ENCODE measurements around the gene LIPK.

Gene LIPK

DNA sequence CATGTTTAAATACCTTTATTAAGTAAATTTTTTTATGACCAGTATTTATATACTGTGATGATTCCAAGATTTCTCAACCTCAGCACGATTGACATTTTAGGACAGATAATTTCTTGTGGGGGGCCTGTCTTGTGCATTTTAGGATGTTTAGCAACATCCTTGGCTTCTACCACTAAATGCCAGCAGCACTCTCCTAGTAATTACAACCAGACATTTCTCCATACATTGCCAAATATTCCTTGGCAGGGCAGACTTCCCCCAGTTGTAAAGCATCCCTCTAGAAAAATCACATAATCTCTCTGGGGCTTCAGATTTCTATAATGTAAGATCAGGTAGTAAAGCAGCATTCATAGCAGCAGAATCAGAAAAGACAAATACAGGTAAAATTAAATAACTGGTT is 88.7 kb downstream of the LIPK start:
- TF ChIP-seq, protein P1, sequence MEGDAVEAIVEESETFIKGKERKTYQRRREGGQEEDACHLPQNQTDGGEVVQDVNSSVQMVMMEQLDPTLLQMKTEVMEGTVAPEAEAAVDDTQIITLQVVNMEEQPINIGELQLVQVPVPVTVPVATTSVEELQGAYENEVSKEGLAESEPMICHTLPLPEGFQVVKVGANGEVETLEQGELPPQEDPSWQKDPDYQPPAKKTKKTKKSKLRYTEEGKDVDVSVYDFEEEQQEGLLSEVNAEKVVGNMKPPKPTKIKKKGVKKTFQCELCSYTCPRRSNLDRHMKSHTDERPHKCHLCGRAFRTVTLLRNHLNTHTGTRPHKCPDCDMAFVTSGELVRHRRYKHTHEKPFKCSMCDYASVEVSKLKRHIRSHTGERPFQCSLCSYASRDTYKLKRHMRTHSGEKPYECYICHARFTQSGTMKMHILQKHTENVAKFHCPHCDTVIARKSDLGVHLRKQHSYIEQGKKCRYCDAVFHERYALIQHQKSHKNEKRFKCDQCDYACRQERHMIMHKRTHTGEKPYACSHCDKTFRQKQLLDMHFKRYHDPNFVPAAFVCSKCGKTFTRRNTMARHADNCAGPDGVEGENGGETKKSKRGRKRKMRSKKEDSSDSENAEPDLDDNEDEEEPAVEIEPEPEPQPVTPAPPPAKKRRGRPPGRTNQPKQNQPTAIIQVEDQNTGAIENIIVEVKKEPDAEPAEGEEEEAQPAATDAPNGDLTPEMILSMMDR (IDR thresholded peaks at IDR 0.05; ENCODE audit: insufficient read depth, missing control alignments) = no peak
- DNase-seq (ENCODE audit: insufficient read length, low spot score) (no peak), FAIRE-seq (no peak)

DNA sequence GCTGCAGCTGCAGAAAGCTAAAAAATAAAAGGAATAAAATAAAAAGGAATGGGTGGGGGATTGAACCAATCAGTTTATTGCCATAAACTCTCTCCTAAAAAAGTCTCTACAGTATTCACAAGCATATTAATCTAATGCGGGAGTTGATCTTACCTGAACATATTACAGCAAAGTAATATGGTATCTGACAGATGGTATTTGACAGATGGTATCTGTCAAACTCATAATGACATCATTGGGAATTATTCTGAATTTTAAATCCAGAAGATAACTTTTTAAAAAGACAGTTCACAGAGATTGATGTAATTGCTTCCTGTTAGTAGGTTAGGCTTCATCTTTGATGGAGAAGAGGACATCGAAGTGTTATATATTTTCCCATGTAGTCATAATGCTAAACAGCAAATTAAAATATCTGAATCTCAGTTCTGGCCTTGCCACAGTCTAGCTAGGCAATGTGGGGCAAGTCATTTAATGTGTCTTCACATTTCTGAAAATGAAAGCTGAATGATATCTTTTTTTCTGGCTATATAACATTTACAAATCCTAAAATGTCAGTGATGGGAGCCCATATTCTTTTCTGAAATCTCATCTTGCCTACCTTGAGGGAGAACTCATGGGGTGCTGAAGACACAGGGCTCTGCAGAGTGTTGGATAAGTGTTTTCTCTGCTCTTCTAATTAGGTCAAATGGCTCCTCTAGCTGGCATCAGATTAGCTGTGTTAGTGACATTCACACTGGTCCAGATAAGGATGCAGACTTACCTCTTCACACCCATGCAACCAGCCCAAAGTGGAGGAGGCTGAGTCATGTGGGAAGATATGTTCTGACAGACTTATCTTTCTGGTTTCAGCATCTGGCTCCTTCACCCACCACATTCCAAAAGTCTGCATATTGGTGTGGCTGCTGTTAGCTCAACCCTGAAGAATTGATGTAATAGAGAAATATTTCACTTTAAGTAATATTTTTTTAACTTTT is 94.4 kb downstream of the LIPK start:
- TF ChIP-seq, protein P1 (IDR thresholded peaks at IDR 0.05; ENCODE audit: insufficient read depth, missing control alignments) = no peak
- DNase-seq (ENCODE audit: insufficient read length, low spot score) = no peak
- FAIRE-seq = no peak
